SU-DHL-6 (cell line): Measurements from ENCODE around the gene FAM133A.

Experiments used
- H2AFZ ChIP-seq: fragments of 200-600 bp; sonication (generic); 2 replicates; pipeline ENCODE4 v1.6.1; 2014; ENCODE audit warnings: low read depth, mild to moderate bottlenecking, moderate library complexity, mixed read lengths, antibody characterized with exemption, low read length; ENCODE audit not compliant: severe bottlenecking
- H3F3A ChIP-seq: fragments of 200-600 bp; shearing (Covaris generic); 2 replicates; pipeline ENCODE4 v1.6.0; 2016; ENCODE audit warnings: antibody characterized with exemption, mild to moderate bottlenecking; ENCODE audit not compliant: insufficient read depth
- H3K27ac ChIP-seq: fragments of 200-600 bp; sonication (generic); 2 replicates; pipeline ENCODE4 v1.5.1; 2016; ENCODE audit warnings: low read depth, mild to moderate bottlenecking, low read length, moderate library complexity, mixed read lengths
- H3K27me3 ChIP-seq: fragments of 200-600 bp; sonication (generic), shearing (Covaris generic); 2 replicates; pipeline ENCODE4 v1.6.0; 2014; ENCODE audit warnings: mild to moderate bottlenecking, low read length
- H3K36me3 ChIP-seq: fragments of 200-600 bp; sonication (generic); 2 replicates; pipeline ENCODE4 v1.6.1; 2014; ENCODE audit warnings: mild to moderate bottlenecking, low read length, mixed read lengths
- H3K4me2 ChIP-seq: fragments of 300-600, 200-600 bp; shearing (Covaris generic), sonication (generic); 2 replicates; pipeline ENCODE4 v1.6.0; 2014; ENCODE audit warnings: low read length, low read depth, mild to moderate bottlenecking; ENCODE audit not compliant: poor library complexity, severe bottlenecking
- H3K4me3 ChIP-seq: fragments of 200-600 bp; sonication (generic); 2 replicates; pipeline ENCODE4 v1.5.1; 2014; ENCODE audit warnings: antibody characterized with exemption, low read length, mild to moderate bottlenecking, mixed read lengths; ENCODE audit not compliant: insufficient read depth, poor library complexity, severe bottlenecking
- H3K79me2 ChIP-seq: fragments of 200-600 bp; sonication (generic); 2 replicates; pipeline ENCODE4 v1.6.1; 2014; ENCODE audit warnings: mild to moderate bottlenecking, low read length, moderate library complexity; ENCODE audit not compliant: insufficient read depth
- H3K9ac ChIP-seq: fragments of 200-600 bp; sonication (generic); 2 replicates; pipeline ENCODE4 v1.7.0; 2014; ENCODE audit warnings: mild to moderate bottlenecking, low read length
- H3K9me2 ChIP-seq: fragments of 200-600 bp; sonication (generic); replicated peaks from 2 replicates; pipeline ENCODE4 v1.6.1; 2014; ENCODE audit warnings: low read length; ENCODE audit not compliant: insufficient read depth
- H3K9me3 ChIP-seq: fragments of 200-600 bp; sonication (generic); 2 replicates; pipeline ENCODE4 v1.6.1; 2014; ENCODE audit warnings: low read length, mixed read lengths; ENCODE audit not compliant: insufficient read depth
- H4K20me1 ChIP-seq: fragments of 200-600 bp; sonication (generic); 2 replicates; pipeline ENCODE4 v1.6.1; 2014; ENCODE audit warnings: low read depth, mild to moderate bottlenecking, antibody characterized with exemption, low read length, moderate library complexity, mixed read lengths
- EZH2phosphoT487 ChIP-seq: fragments of 200-600 bp; sonication (generic), shearing (Covaris generic); conservative IDR thresholded peaks from 2 replicates; pipeline ENCODE4 v1.6.1; 2018; ENCODE audit warnings: mild to moderate bottlenecking, antibody characterized with exemption, low read length, moderate library complexity, mixed read lengths
- TF ChIP-seq, protein P1 (sequence below): fragments of 200-600 bp; sonication (generic); IDR thresholded peaks from one replicate; pipeline ENCODE4 v1.5.1; 2017; ENCODE audit warnings: antibody characterized with exemption, mild to moderate bottlenecking, low read length, moderate library complexity; ENCODE audit not compliant: insufficient read depth, poor library complexity, severe bottlenecking

Gene FAM133A

DNA sequence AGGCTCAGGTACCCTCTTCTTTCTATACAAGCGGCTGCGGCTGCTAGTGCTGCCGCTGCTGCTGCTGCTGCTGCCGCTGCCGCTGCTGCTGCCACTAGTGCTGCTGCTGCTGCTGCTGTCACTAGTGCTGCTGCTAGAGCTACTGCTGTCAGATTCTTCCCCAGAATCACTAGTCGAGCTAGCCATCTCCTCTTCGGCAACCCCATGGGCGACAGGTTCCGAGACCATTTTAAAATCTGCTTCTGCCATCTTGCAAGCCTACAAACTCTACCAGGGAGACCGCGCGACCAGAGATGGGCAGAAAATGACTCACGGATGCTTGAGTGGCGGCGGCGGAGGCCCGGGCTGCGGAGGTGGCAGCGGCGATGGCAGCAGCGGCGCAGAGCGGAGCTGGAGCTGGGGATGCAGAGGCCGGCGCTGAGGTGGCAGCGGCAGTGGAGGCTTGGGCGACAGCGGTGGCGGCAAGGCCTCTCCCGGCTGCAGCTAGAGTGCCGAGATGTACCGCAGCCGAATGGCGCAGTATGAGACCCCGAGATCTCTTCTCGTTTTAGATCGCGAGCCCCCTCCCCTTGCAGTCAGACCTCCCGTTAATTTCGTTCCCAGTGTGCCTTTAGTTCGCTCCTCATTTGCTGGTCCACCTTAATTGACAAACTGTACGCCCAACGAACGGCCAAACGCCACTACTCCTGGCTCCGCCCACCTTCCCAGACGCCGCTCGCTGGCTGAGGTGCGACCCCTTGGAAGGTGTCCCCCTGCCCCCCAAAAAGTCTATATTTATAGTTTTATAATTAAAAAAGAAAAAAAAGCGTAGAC, 744 bp upstream of the FAM133A start, which contains the start of gene NAP1L3:
Gene NAP1L3 (minus strand): TSS at position 523 of the 813 bp plus-strand sequence. CDS start 274 bp downstream, at position 249.
- Histone ChIP-seq H3K9me3 (no peaks in the 10 kb centered on the region), H3F3A (no peaks in the 10 kb centered on the region), H3K4me3 (no peak within 1 kb of the TSS), H3K27me3 (no peaks in the 10 kb centered on the region), H3K79me2 (no peaks in the 10 kb centered on the region), H3K36me3 (no peaks in the 10 kb centered on the region), H3K9me2 (no peaks in the 10 kb centered on the region), H4K20me1 (no peaks in the 10 kb centered on the region), H2AFZ (no peak within 1 kb of the TSS), H3K4me2 (no peak within 1 kb of the TSS), H3K27ac (no peak within 1 kb of the TSS), H3K9ac (no peak within 1 kb of the TSS)
- no peak for TF ChIP-seq EZH2phosphoT487
- TF ChIP-seq, protein P1, sequence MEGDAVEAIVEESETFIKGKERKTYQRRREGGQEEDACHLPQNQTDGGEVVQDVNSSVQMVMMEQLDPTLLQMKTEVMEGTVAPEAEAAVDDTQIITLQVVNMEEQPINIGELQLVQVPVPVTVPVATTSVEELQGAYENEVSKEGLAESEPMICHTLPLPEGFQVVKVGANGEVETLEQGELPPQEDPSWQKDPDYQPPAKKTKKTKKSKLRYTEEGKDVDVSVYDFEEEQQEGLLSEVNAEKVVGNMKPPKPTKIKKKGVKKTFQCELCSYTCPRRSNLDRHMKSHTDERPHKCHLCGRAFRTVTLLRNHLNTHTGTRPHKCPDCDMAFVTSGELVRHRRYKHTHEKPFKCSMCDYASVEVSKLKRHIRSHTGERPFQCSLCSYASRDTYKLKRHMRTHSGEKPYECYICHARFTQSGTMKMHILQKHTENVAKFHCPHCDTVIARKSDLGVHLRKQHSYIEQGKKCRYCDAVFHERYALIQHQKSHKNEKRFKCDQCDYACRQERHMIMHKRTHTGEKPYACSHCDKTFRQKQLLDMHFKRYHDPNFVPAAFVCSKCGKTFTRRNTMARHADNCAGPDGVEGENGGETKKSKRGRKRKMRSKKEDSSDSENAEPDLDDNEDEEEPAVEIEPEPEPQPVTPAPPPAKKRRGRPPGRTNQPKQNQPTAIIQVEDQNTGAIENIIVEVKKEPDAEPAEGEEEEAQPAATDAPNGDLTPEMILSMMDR: no peak

DNA sequence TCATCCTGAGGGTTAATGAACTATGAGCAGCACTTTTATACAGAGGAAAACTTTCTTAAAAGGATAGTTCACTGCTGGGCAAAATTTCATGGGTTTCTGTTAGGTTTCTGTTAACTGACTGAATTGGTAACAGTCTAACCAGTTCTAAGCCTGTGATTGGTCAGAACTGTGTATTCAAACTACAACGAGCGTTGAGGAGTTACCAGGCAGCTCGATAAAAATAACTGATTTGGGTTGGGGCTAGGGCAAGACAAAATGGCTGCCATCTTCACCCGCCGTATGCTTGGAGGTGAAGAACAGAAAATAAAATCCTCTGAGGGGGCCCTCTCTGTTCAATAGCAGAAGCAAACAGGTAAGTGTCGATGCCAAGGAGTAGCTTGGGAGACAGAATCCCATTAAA, 22.0 kb downstream of the FAM133A start:
- Histone ChIP-seq H3F3A (no peaks in the 10 kb centered on the region), H3K4me2 (no peak overlapping the region), H3K79me2 (no peaks in the 10 kb centered on the region), H4K20me1 (no peaks in the 10 kb centered on the region), H3K27me3 (no peaks in the 10 kb centered on the region), H3K27ac (no peak overlapping the region), H3K4me3 (no peak overlapping the region), H3K9me3 (no peaks in the 10 kb centered on the region), H2AFZ (no peak overlapping the region), H3K9me2 (no peaks in the 10 kb centered on the region), H3K36me3 (no peaks in the 10 kb centered on the region), H3K9ac (no peak overlapping the region)
- TF ChIP-seq, protein P1: no peak
- TF ChIP-seq EZH2phosphoT487: no peak

DNA sequence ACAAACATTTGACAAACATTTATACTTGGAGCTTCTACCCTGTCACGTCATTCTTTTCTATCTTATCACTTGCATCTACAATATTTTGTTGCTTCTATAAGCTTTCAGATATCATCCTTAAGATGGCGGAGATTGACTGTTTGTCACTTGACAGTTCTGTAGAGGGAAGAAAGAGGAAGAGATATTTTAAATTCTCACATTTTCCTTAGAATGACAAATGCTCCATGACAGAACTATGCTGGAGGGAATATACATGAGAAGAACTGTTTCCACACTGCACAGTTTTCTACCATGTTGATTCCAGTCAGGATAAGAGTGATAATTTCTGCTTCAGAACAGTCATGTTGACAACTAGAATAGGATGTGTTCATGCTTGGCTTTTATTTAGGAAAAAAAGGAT, 29.7 kb downstream of the FAM133A start:
- Histone ChIP-seq H4K20me1 (no peaks in the 10 kb centered on the region), H3K36me3 (no peaks in the 10 kb centered on the region), H3K4me3 (no peak overlapping the region), H3K27me3 (no peaks in the 10 kb centered on the region), H3K9me2 (no peaks in the 10 kb centered on the region), H3F3A (no peaks in the 10 kb centered on the region), H3K79me2 (no peaks in the 10 kb centered on the region), H3K27ac (no peak overlapping the region), H2AFZ (no peak overlapping the region), H3K9ac (no peak overlapping the region), H3K9me3 (no peaks in the 10 kb centered on the region), H3K4me2 (no peak overlapping the region)
- TF ChIP-seq, protein P1: no peak
- no peak for TF ChIP-seq EZH2phosphoT487
